ENCODE measurements around the gene XDH.
A peak's percentile ranks its signal among the peaks of the same experiment; 100 is the strongest.

Gene XDH

GRCh38 chr2:31414601-31415241, at the start of gene XDH:
XDH (minus strand) TSS chr2:31414742; CDS start chr2:31414666, 76 bp downstream.
- DNase-seq (ENCODE audit: low read depth in 2 of 2), result no peak

GRCh38 chr2:31457651-31458050, 43.1 kb upstream of the XDH start:
- DNase-seq (ENCODE audit: low read depth in 2 of 2), result no peak

- DNase-seq (ENCODE audit: low read depth in 2 of 2), result no peak
Observed at GRCh38 chr2:31446848-31447247, 32.3 kb upstream of the XDH start.

- DNase-seq (ENCODE audit: low read depth in 2 of 2), result no peak
Observed at GRCh38 chr2:31442376-31442775, 27.8 kb upstream of the XDH start.

GRCh38 chr2:31440764-31441163, 26.2 kb upstream of the XDH start:
- no peak for DNase-seq (ENCODE audit: low read depth in 2 of 2)

- DNase-seq (ENCODE audit: low read depth in 2 of 2), result no peak
Observed at GRCh38 chr2:31434911-31435310, 20.4 kb upstream of the XDH start.

- no peak for DNase-seq (ENCODE audit: low read depth in 2 of 2)
Observed at GRCh38 chr2:31433541-31433940, 19.0 kb upstream of the XDH start.

GRCh38 chr2:31430439-31431165, 16.1 kb upstream of the XDH start:
- no peak for DNase-seq (ENCODE audit: low read depth in 2 of 2)

- DNase-seq (ENCODE audit: low read depth in 2 of 2), result peak in 1 of 2 donors; percentile 16
Observed at GRCh38 chr2:31429759-31430438, 15.4 kb upstream of the XDH start.

GRCh38 chr2:31429040-31429439, 14.5 kb upstream of the XDH start:
- DNase-seq (ENCODE audit: low read depth in 2 of 2), result no peak

GRCh38 chr2:31428001-31428418, 13.5 kb upstream of the XDH start:
- DNase-seq (ENCODE audit: low read depth in 2 of 2), result no peak

- no peak for DNase-seq (ENCODE audit: low read depth in 2 of 2)
Observed at GRCh38 chr2:31426096-31426495, 11.6 kb upstream of the XDH start.

GRCh38 chr2:31421634-31422033, 7.1 kb upstream of the XDH start:
- no peak for DNase-seq (ENCODE audit: low read depth in 2 of 2)

- DNase-seq (ENCODE audit: low read depth in 2 of 2), result no peak
Observed at GRCh38 chr2:31420936-31421335, 6.4 kb upstream of the XDH start.

GRCh38 chr2:31419386-31419785, 4.8 kb upstream of the XDH start:
- no peak for DNase-seq (ENCODE audit: low read depth in 2 of 2)

- no peak for DNase-seq (ENCODE audit: low read depth in 2 of 2)
Observed at GRCh38 chr2:31415421-31415820, 879 bp upstream of the XDH start.

- DNase-seq (ENCODE audit: low read depth in 2 of 2), result no peak
Observed at GRCh38 chr2:31413862-31414550, 536 bp downstream of the XDH start.

- no peak for DNase-seq (ENCODE audit: low read depth in 2 of 2)
Observed at GRCh38 chr2:31413025-31413424, 1.5 kb downstream of the XDH start.

- DNase-seq (ENCODE audit: low read depth in 2 of 2), result no peak
Observed at GRCh38 chr2:31411771-31412170, 2.8 kb downstream of the XDH start.

GRCh38 chr2:31406593-31407385, 7.8 kb downstream of the XDH start:
- DNase-seq (ENCODE audit: low read depth in 2 of 2), result no peak

GRCh38 chr2:31404827-31405226, 9.7 kb downstream of the XDH start:
- DNase-seq (ENCODE audit: low read depth in 2 of 2), result no peak

- DNase-seq (ENCODE audit: low read depth in 2 of 2), result no peak
Observed at GRCh38 chr2:31404302-31404701, 10.2 kb downstream of the XDH start.
